ENCODE measurements around the gene BAIAP2L2. TPM values are rescaled to one million over a fixed set of nuclear protein-coding genes. Genes with fewer than 3 reads are reported as not detected.
A peak's percentile ranks its signal among the peaks of the same experiment; 100 is the strongest.

Gene BAIAP2L2
- total RNA-seq, 1 experiment from 2014 or later = 2.3 TPM

- H3K27ac Mint-ChIP-seq = peak overlapping the region in 2 of 3 experiments; percentile 73 to 83; a peak in 3 of 7 replicates
- Histone ChIP-seq H2BK120ac (ENCODE audit: low read depth, low read length, poor library complexity, severe bottlenecking) (no peak overlapping the region), H3K9me3 (ENCODE audit: control insufficient read depth, low read depth, low read length) (no peaks in the 10 kb centered on the region), H2AFZ (ENCODE audit: low read length) (no peak overlapping the region), H3K56ac (ENCODE audit: insufficient read length, low read depth, low read length) (no peak overlapping the region), H3K79me1 (ENCODE audit: insufficient read depth, low read depth, low read length, poor library complexity, severe bottlenecking) (no peaks in the 10 kb centered on the region), H3K27ac (ENCODE audit: insufficient read length, low read depth, low read length) (no peak overlapping the region), H4K8ac (replicated peaks; ENCODE audit: insufficient read length, low read depth, low read length) (no peak overlapping the region), H3K14ac (ENCODE audit: insufficient read depth, low read length) (no peak overlapping the region; the same call in 1 of the 2 replicates), H3K4ac (ENCODE audit: low read depth, low read length) (no peak overlapping the region), H4K20me1 (ENCODE audit: control insufficient read depth, insufficient read depth, insufficient read length) (no peaks in the 10 kb centered on the region), H3T11ph (ENCODE audit: low read length) (no peak overlapping the region), H3K18ac (ENCODE audit: insufficient read length, low read depth, low read length) (no peak overlapping the region), H2BK20ac (ENCODE audit: low read depth, low read length, poor library complexity, severe bottlenecking) (no peak overlapping the region), H4K91ac (ENCODE audit: insufficient read length, low read depth, low read length) (no peak overlapping the region), H3K4me2 (ENCODE audit: insufficient read depth, insufficient read length, low read length) (no peak overlapping the region), H3K79me2 (ENCODE audit: insufficient read depth, low read length) (no peaks in the 10 kb centered on the region), H3K9ac (ENCODE audit: extremely low read depth, insufficient read length, low read length) (no peak overlapping the region), H2BK5ac (ENCODE audit: insufficient read length, low read length) (no peak overlapping the region), H2AK5ac (ENCODE audit: insufficient read length, low read length) (no peak overlapping the region), H2BK15ac (ENCODE audit: low read depth, low read length) (no peak overlapping the region), H2BK12ac (ENCODE audit: insufficient read length, low read depth, low read length) (no peak overlapping the region), H3K23ac (ENCODE audit: insufficient read length, low read depth, low read length) (no peak overlapping the region), H3K23me2 (ENCODE audit: insufficient read length, low read depth, low read length, poor library complexity, severe bottlenecking) (no peaks in the 10 kb centered on the region), H4K5ac (ENCODE audit: insufficient read length, low read depth, low read length) (no peak overlapping the region), H3K27me3 (ENCODE audit: insufficient read depth, low read length) (no peaks in the 10 kb centered on the region), H3K4me1 (ENCODE audit: insufficient read depth, low read length) (peaks cover 4% of the 10 kb centered on the region; the same call in 1 of the 2 replicates)
- no peak for TF ChIP-seq CTCF (conservative IDR thresholded peaks at IDR 0.05)
- H3K27me3 Mint-ChIP-seq (ENCODE audit: low read depth) = peaks cover 7% of the 10 kb centered on the region
- no CpG with 5 or more reads among the region's 9 CpGs for WGBS (ENCODE audit: extremely low coverage, insufficient read length, low lambda C conversion rate)
- H3K4me1 Mint-ChIP-seq = peaks cover 21 to 45% of the 10 kb centered on the region in 2 experiments
- DNase-seq = peak; percentile 33
- H3K4me3 Mint-ChIP-seq = no peak overlapping the region
- H3K9me3 Mint-ChIP-seq = no peaks in the 10 kb centered on the region
- no peaks in the 10 kb centered on the region for H3K36me3 Mint-ChIP-seq (ENCODE audit: insufficient read depth in 1 of 3, low read depth in 3 of 3)
These were observed 75.0 kb downstream of the BAIAP2L2 start for GRCh38 chr22:38035530-38035885.

Other genes starting within 250 kb of the BAIAP2L2 start
- 33.3 and 33.8 TPM in 2 replicates for gene MICALL1, start 204.4 kb downstream of the BAIAP2L2 start, total RNA-seq (2021)
- gene C22orf23, start 157.1 kb downstream of the BAIAP2L2 start, total RNA-seq (2021) = 0.55 and 0.57 TPM in 2 replicates
- gene POLR2F, start 157.0 kb downstream of the BAIAP2L2 start, total RNA-seq (2021) = 141 and 147 TPM in 2 replicates
- gene SOX10, start 126.1 kb downstream of the BAIAP2L2 start, total RNA-seq (2021) = 2.1 and 2.4 TPM in 2 replicates
- 34.9 and 35.7 TPM in 2 replicates for gene PICK1, start 53.3 kb downstream of the BAIAP2L2 start, total RNA-seq (2021)
- gene SLC16A8, start 26.5 kb downstream of the BAIAP2L2 start, total RNA-seq (2021) = 0.75 and 1.1 TPM in 2 replicates
- gene PLA2G6, start 71.1 kb upstream of the BAIAP2L2 start, total RNA-seq (2021) = 22.1 and 24.1 TPM in 2 replicates
- gene MAFF, start 91.3 kb upstream of the BAIAP2L2 start, total RNA-seq (2021) = 5.8 and 6.7 TPM in 2 replicates
- gene TMEM184B, start 162.3 kb upstream of the BAIAP2L2 start, total RNA-seq (2021) = 51.7 and 58.5 TPM in 2 replicates
- 230 and 236 TPM in 2 replicates for gene CSNK1E, start 206.7 kb upstream of the BAIAP2L2 start, total RNA-seq (2021)

All from H9 (cell line).